K562 (cell line): ENCODE results near the gene RPUSD1. TPM values are rescaled to one million over a fixed set of nuclear protein-coding genes. Genes with fewer than 3 reads are reported as not detected.
A peak's percentile ranks its signal among the peaks of the same experiment; 100 is the strongest.

Experiments
- ATAC-seq: fragments of 200-7000 bp; cut with Tn5 transposase; 3 replicates; pipeline ENCODE4 v1.9.1; 2020; ENCODE audit warnings: moderate library complexity
- BruUV-seq: library from RNA; stranded (reverse); fragments of 400-500 nt; replicated peaks from 2 replicates; lab custom pipeline; 2021; lab: Mats Ljungman, UMichigan
- CTCF ChIA-PET: fragments of 300-600 bp; formaldehyde crosslinking; extraction: SDS; loops from one replicate; lab custom pipeline; 2021; ENCODE audit warnings: low intra/inter-chr PET ratio; lab: Yijun Ruan, JAX
- POLR2A ChIA-PET: fragments of 300-600, 350-650 bp; sonication (Branson Sonifier 250); formaldehyde crosslinking; extraction: SDS; loops from one replicate; lab custom pipeline; 2021; ENCODE audit warnings: antibody characterized with exemption, inconsistent platforms; lab: Yijun Ruan, JAX
- DNase-seq, 4 experiments: peaks; one replicate each; pipeline versions ENCODE4 v3.0.0 to v3.0.0-alpha.2; 2011 to 2018; ENCODE audit warnings: low spot score in 3 of 4, mixed read lengths in 3 of 4; ENCODE audit errors: extremely low read depth in 1 of 4
- FAIRE-seq: peaks from 2 replicates; lab custom pipeline; 2011; peaks lifted over from hg19 to GRCh38; lab: Jason Lieb, UNC
- H2AFZ ChIP-seq: 2 replicates; pipeline ENCODE4 v1.6.0; 2011; ENCODE audit warnings: low read depth, low read length, control low read depth, inconsistent platforms
- H3K27ac ChIP-seq: fragments of 200-600 bp; 3 replicates; pipeline ENCODE4 v1.8.0; 2011; ENCODE audit warnings: low read depth, mild to moderate bottlenecking, control low read depth, inconsistent platforms, low read length, moderate library complexity, mixed read lengths; ENCODE audit errors: extremely low read depth
- H3K27me3 ChIP-seq, 2 experiments: fragments of 300-600 bp in 1 of 2; 2 replicates in 1 of 2; 3 replicates in 1 of 2; pipeline versions ENCODE4 v1.6.0 to v1.8.0; 2011; ENCODE audit warnings: inconsistent platforms in 2 of 2, low read length in 2 of 2, mild to moderate bottlenecking in 1 of 2, mixed read lengths in 1 of 2, moderate library complexity in 1 of 2; ENCODE audit not compliant: control insufficient read depth in 2 of 2, insufficient read depth in 2 of 2
- H3K36me3 ChIP-seq: fragments of 300-600 bp; 3 replicates; pipeline ENCODE4 v1.8.0; 2011; ENCODE audit warnings: mild to moderate bottlenecking, low read length, inconsistent platforms; ENCODE audit not compliant: control insufficient read depth, insufficient read depth
- H3K4me1 ChIP-seq, 2 experiments: fragments of 200-600 bp in 1 of 2; replicated peaks in 1 of 2; 2 replicates in 1 of 2; 3 replicates in 1 of 2; pipeline versions ENCODE4 v1.5.1 to v1.8.0; 2011; ENCODE audit warnings: inconsistent platforms in 2 of 2, low read length in 2 of 2, mild to moderate bottlenecking in 1 of 2, mixed read lengths in 1 of 2, moderate library complexity in 1 of 2; ENCODE audit not compliant: control insufficient read depth in 2 of 2, insufficient read depth in 2 of 2
- H3K4me2 ChIP-seq: 2 replicates; pipeline ENCODE4 v1.6.1; 2011; ENCODE audit warnings: low read length, control low read depth, inconsistent platforms, mixed read lengths; ENCODE audit not compliant: insufficient read depth
- H3K4me3 ChIP-seq: fragments of 200-600 bp; sonication (generic), shearing (Covaris generic); 2 replicates; pipeline ENCODE4 v1.5.1; 2016; ENCODE audit warnings: control low read depth, inconsistent platforms
- H3K79me2 ChIP-seq: fragments of 200-600 bp; 3 replicates; pipeline ENCODE4 v1.8.0; 2011; ENCODE audit warnings: low read length, inconsistent platforms; ENCODE audit not compliant: control insufficient read depth, insufficient read depth
- H3K9ac ChIP-seq, 2 experiments: 2 replicates each; pipeline versions ENCODE4 v1.6.0 to v1.6.1; 2011; ENCODE audit warnings: low read depth in 2 of 2, low read length in 2 of 2, control low read depth in 1 of 2, inconsistent platforms in 1 of 2, mild to moderate bottlenecking in 1 of 2, mixed read lengths in 1 of 2; ENCODE audit not compliant: insufficient read depth in 1 of 2
- H3K9me1 ChIP-seq: one replicate; pipeline ENCODE4 v1.6.0; 2011; ENCODE audit warnings: inconsistent platforms, mild to moderate bottlenecking, low read length, moderate library complexity; ENCODE audit not compliant: control insufficient read depth, insufficient read depth
- H3K9me3 ChIP-seq: replicated peaks from 2 replicates; pipeline ENCODE4 v1.5.1; 2011; ENCODE audit warnings: low read depth, low read length, inconsistent platforms; ENCODE audit not compliant: control insufficient read depth, insufficient read depth
- H4K20me1 ChIP-seq: replicated peaks from 2 replicates; pipeline ENCODE4 v1.6.1; 2011; ENCODE audit warnings: low read length, inconsistent platforms, mixed read lengths; ENCODE audit not compliant: control insufficient read depth, insufficient read depth
- HDAC2 ChIP-seq: fragments of 450-650 bp; IDR thresholded peaks from 2 replicates; pipeline ENCODE4 v1.6.1; 2016; ENCODE audit warnings: mild to moderate bottlenecking
- KAT7 ChIP-seq: sonication (generic); formaldehyde crosslinking; IDR thresholded peaks from 2 replicates; pipeline ENCODE4 v1.8.0; 2022; ENCODE audit warnings: missing genetic modification reagents, mild to moderate bottlenecking, borderline replicate concordance
- L3MBTL2 ChIP-seq: fragments of 450-650 bp; IDR thresholded peaks from 2 replicates; pipeline ENCODE4 v1.6.1; 2016; ENCODE audit warnings: mild to moderate bottlenecking, moderate library complexity
- MAX ChIP-seq: sonication (generic); formaldehyde crosslinking; IDR thresholded peaks from 2 replicates; pipeline ENCODE4 v1.9.0; 2022; ENCODE audit warnings: mild to moderate bottlenecking, missing genetic modification reagents
- PHF8 ChIP-seq: fragments of 200-600 bp; sonication (generic); IDR thresholded peaks from 2 replicates; pipeline ENCODE4 v1.6.1; 2012; ENCODE audit warnings: mixed run types, mild to moderate bottlenecking, inconsistent platforms, low read length, moderate library complexity, borderline replicate concordance
- PTBP1 ChIP-seq: fragments of 200-400 bp; formaldehyde crosslinking; IDR thresholded peaks from 2 replicates; pipeline ENCODE4 v1.6.1; 2017; ENCODE audit warnings: low read depth, low read length
- TCF7L2 ChIP-seq: fragments of 150-350 bp; IDR thresholded peaks from 2 replicates; pipeline ENCODE4 v1.6.1; 2016; ENCODE audit warnings: low read depth, mild to moderate bottlenecking, low read length, moderate library complexity
- ZBTB17 ChIP-seq: fragments of 450-650 bp; formaldehyde crosslinking; IDR thresholded peaks from 2 replicates; pipeline ENCODE4 v1.4.0; 2020; ENCODE audit warnings: mild to moderate bottlenecking
- ZFX ChIP-seq: sonication (generic); formaldehyde crosslinking; IDR thresholded peaks from 2 replicates; pipeline ENCODE4 v1.8.0; 2022; ENCODE audit warnings: mild to moderate bottlenecking, missing genetic modification reagents, moderate library complexity
- ZNF41 ChIP-seq: fragments of 250-450 bp; sonication (Bioruptor Pico); conservative IDR thresholded peaks from 2 replicates; pipeline ENCODE4 v1.4.0; 2020; ENCODE audit warnings: mild to moderate bottlenecking
- ZNF644 ChIP-seq: fragments of 200-800 bp; sonication (Bioruptor generic); IDR thresholded peaks from 2 replicates; pipeline ENCODE4 v1.6.1; 2016; ENCODE audit warnings: low read depth, missing genetic modification characterization, missing compliant biosample characterization
- WGBS: fragments of 100-300 bp; shearing (Covaris generic); methylation state at CpG from one replicate; pipeline ENCODE4 v1.1.6; 2016; ENCODE audit warnings: low coverage, mixed read lengths; ENCODE audit not compliant: insufficient coverage; ENCODE audit errors: missing lambda C conversion rate; 5-methylcytosine and 5-hydroxymethylcytosine counted together
- in situ Hi-C: fragments of 300-500 bp; cut with MboI; formaldehyde crosslinking; loops from 4 replicates; pipeline ENCODE4 v1.15.0; 2018; ENCODE audit warnings: inconsistent platforms, mixed read lengths
- intact Hi-C: fragments of 100-400 bp; cut with micrococcal nuclease; formaldehyde crosslinking; loops from 2 replicates; pipeline ENCODE4 v1.14.2; 2022
- polyA plus RNA-seq, 8 experiments: library from polyadenylated mRNA; depleted of rRNA in 4 of 8; stranded (reverse) in 5 of 8; unstranded in 3 of 8; fragments of >200 nt; fragmentation: Nextera tagmentation in 2 of 8; fragmentation: Illumina TruSeq in 1 of 8; extraction: Ambion mirVana in 2 of 8; extraction: Trizol in 1 of 8; gene quantifications; 2 replicates each; pipeline versions ENCODE4 v1.2.1 to v1.2.3, GENCODE V29; 2011 to 2014; ENCODE audit warnings: inconsistent platforms in 1 of 8, missing spikeins in 1 of 8
- total RNA-seq, 7 experiments: library from RNA; depleted of rRNA in 6 of 7; stranded (reverse); fragments of >200 nt in 6 of 7; fragmentation: Illumina TruSeq in 2 of 7; extraction: Trizol in 2 of 7; gene quantifications; 2 replicates each; pipeline versions ENCODE4 v1.2.1 to v1.2.3, GENCODE V29; 2011 to 2021; ENCODE audit warnings: low replicate concordance in 1 of 7
- TF ChIP-seq, protein P1 (sequence below), 2 experiments: fragments of 200-800 bp in 1 of 2; sonication (Bioruptor generic) in 1 of 2; sonication (generic) in 1 of 2; formaldehyde crosslinking in 1 of 2; IDR thresholded peaks in 1 of 2; conservative IDR thresholded peaks in 1 of 2; 2 replicates each; pipeline versions ENCODE4 v1.5.0 to v1.6.1; 2016 to 2020; ENCODE audit warnings: missing compliant biosample characterization in 1 of 2, missing genetic modification characterization in 1 of 2, missing genetic modification reagents in 1 of 2

RPUSD1 gene
- total and polyA plus RNA-seq, 9 of the 15 experiments (the other 6 are each of a cell fraction or from before 2014, with no cell fraction given), result 0.45 to 56.6 (median 12.0) TPM

DNA sequence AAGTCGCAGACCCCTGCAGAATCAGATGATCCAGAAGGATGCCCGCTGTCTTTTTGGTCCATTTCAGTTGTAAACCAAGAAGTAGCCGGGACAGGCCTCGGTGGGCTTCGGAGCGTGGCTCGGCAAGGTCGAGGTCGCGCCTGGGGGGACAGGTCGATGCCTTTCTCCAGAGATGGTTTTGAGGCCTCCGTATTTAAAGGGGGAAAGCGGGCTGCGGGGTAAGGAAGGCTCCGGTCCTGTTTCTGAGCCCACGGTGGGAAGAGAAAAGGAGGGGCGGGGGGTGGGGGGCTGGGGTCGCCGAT, 19.9 kb upstream of the RPUSD1 start:
- peak overlapping the region; percentile 98 for H3K4me3 ChIP-seq
- POLR2A ChIA-PET, result interaction anchor here (1.7 kb wide), 1 partner anchor 12 kb away, joined by 5 read pairs; no protein-coding TSS in a partner anchor

More for the DNA sequence above, 19.9 kb upstream of the RPUSD1 start:
- Histone ChIP-seq H3K4me2 (peak overlapping the region; percentile 96), H3K9me1 (no peaks in the 10 kb centered on the region), H3K36me3 (no peaks in the 10 kb centered on the region), H4K20me1 (no peaks in the 10 kb centered on the region), H3K27me3 (peaks cover 8 to 24% of the 10 kb centered on the region in 2 experiments; a peak in 4 of 5 replicates), H3K9me3 (no peaks in the 10 kb centered on the region), H2AFZ (peak overlapping the region; percentile 100), H3K4me1 (peaks cover 4 to 61% of the 10 kb centered on the region in 2 experiments; a peak in 4 of 5 replicates), H3K27ac (peak overlapping the region; percentile 95; the same call in 2 of the 3 replicates), H3K79me2 (peaks cover 6% of the 10 kb centered on the region; the same call in 2 of the 3 replicates), H3K9ac (peak overlapping the region; percentile 79 to 94)
- FAIRE-seq (no peak), DNase-seq (peak in 1 of 4 experiments; percentile 11), ATAC-seq (no peak)
- CTCF ChIA-PET, result interaction anchor here (0.5 kb wide), 1 partner anchor 241 kb away, joined by 3 read pairs; no protein-coding TSS in a partner anchor
- in situ Hi-C loops, result no loop called here
- no TSS peak for BruUV-seq
- TF ChIP-seq HDAC2 (no peak), KAT7 (CRISPR knock-in tag) (peak; percentile 1; the same call in 1 of the 2 replicates), PTBP1 (0 out of 2 replicates have a peak, but pooled peaks have one; percentile 2), ZFX (0 out of 2 replicates have a peak, but pooled peaks have one; percentile 62), MAX (CRISPR knock-in tag) (peak; percentile 1; the same call in 1 of the 2 replicates), L3MBTL2 (peak; percentile 40; the same call in 1 of the 2 replicates), ZNF644 (0 out of 2 replicates have a peak, but pooled peaks have one; percentile 13), TCF7L2 (no peak), ZBTB17 (0 out of 2 replicates have a peak, but pooled peaks have one; percentile 5), ZNF41 (CRISPR knock-in tag) (no peak), PHF8 (peak; percentile 70; the same call in 1 of the 2 replicates)
- TF ChIP-seq, protein P1, sequence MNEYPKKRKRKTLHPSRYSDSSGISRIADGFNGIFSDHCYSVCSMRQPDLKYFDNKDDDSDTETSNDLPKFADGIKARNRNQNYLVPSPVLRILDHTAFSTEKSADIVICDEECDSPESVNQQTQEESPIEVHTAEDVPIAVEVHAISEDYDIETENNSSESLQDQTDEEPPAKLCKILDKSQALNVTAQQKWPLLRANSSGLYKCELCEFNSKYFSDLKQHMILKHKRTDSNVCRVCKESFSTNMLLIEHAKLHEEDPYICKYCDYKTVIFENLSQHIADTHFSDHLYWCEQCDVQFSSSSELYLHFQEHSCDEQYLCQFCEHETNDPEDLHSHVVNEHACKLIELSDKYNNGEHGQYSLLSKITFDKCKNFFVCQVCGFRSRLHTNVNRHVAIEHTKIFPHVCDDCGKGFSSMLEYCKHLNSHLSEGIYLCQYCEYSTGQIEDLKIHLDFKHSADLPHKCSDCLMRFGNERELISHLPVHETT (CRISPR knock-in tag; conservative IDR thresholded peaks at IDR 0.05 in 1 of 2, IDR thresholded peaks at IDR 0.05 in 1 of 2), result no peak
- WGBS, result 22% methylated on average over 15 of the region's 19 CpGs
- intact Hi-C loops, result loop anchor here (5.0 kb wide), 1 partner anchor 96 kb away; no protein-coding TSS in a partner anchor
